DND-41 (cell line): ENCODE data around the gene SLAIN2.

Source experiments
- ATAC-seq: fragments of 200-7000 bp; cut with Tn5 transposase; 3 replicates; pipeline ENCODE4 v1.9.1; 2021; ENCODE audit warnings: low read depth; ENCODE audit not compliant: insufficient read depth
- DNase-seq: peaks from one replicate; pipeline ENCODE4 v3.0.0-alpha.2; 2020
- H2AFZ ChIP-seq: 2 replicates; pipeline ENCODE4 v1.6.0; 2012; ENCODE audit warnings: low read depth, low read length
- H3K27ac ChIP-seq: 2 replicates; pipeline ENCODE4 v1.5.1; 2012; ENCODE audit warnings: low read length, inconsistent platforms
- H3K27me3 ChIP-seq: fragments of 200-600 bp; sonication (generic); 2 replicates; pipeline ENCODE4 v1.6.0; 2012; ENCODE audit warnings: low read length, mild to moderate bottlenecking, inconsistent platforms; ENCODE audit not compliant: insufficient read depth, poor library complexity
- H3K36me3 ChIP-seq: 2 replicates; pipeline ENCODE4 v1.5.1; 2012; ENCODE audit warnings: low read length, inconsistent platforms; ENCODE audit not compliant: insufficient read depth
- H3K4me1 ChIP-seq: 2 replicates; pipeline ENCODE4 v1.5.1; 2012; ENCODE audit warnings: mild to moderate bottlenecking, low read length; ENCODE audit not compliant: insufficient read depth
- H3K4me2 ChIP-seq: 2 replicates; pipeline ENCODE4 v1.6.0; 2012; ENCODE audit warnings: mild to moderate bottlenecking, moderate library complexity, low read length, inconsistent platforms; ENCODE audit not compliant: insufficient read depth
- H3K4me3 ChIP-seq, 2 experiments: fragments of 200-600 bp in 1 of 2; shearing (Covaris generic) in 1 of 2; 2 replicates each; pipeline ENCODE4 v1.5.1; 2012 to 2016; ENCODE audit warnings: inconsistent platforms in 2 of 2, low read length in 2 of 2, mild to moderate bottlenecking in 2 of 2, low read depth in 1 of 2, moderate library complexity in 1 of 2
- H3K79me2 ChIP-seq: 2 replicates; pipeline ENCODE4 v1.6.0; 2012; ENCODE audit warnings: low read length, inconsistent platforms; ENCODE audit not compliant: insufficient read depth
- H3K9ac ChIP-seq: 2 replicates; pipeline ENCODE4 v1.6.0; 2012; ENCODE audit warnings: low read depth, mild to moderate bottlenecking, inconsistent platforms, low read length, moderate library complexity
- H3K9me3 ChIP-seq: 2 replicates; pipeline ENCODE4 v1.5.1; 2012; ENCODE audit warnings: low read length, moderate library complexity, mild to moderate bottlenecking, inconsistent platforms; ENCODE audit not compliant: insufficient read depth, severe bottlenecking
- H4K20me1 ChIP-seq: 2 replicates; pipeline ENCODE4 v1.6.0; 2012; ENCODE audit warnings: low read length; ENCODE audit not compliant: insufficient read depth
- EZH2 ChIP-seq: IDR thresholded peaks from 3 replicates; pipeline ENCODE4 v1.6.1; 2012; ENCODE audit warnings: borderline replicate concordance, low read depth, mild to moderate bottlenecking, moderate library complexity, low read length, inconsistent platforms; ENCODE audit not compliant: severe bottlenecking
- TF ChIP-seq, protein P1 (sequence below): IDR thresholded peaks from 2 replicates; pipeline ENCODE4 v1.5.1; 2012; ENCODE audit warnings: borderline replicate concordance, low read length, moderate library complexity, mild to moderate bottlenecking; ENCODE audit not compliant: poor library complexity, severe bottlenecking; ENCODE audit errors: extremely low read depth

Gene SLAIN2

DNA sequence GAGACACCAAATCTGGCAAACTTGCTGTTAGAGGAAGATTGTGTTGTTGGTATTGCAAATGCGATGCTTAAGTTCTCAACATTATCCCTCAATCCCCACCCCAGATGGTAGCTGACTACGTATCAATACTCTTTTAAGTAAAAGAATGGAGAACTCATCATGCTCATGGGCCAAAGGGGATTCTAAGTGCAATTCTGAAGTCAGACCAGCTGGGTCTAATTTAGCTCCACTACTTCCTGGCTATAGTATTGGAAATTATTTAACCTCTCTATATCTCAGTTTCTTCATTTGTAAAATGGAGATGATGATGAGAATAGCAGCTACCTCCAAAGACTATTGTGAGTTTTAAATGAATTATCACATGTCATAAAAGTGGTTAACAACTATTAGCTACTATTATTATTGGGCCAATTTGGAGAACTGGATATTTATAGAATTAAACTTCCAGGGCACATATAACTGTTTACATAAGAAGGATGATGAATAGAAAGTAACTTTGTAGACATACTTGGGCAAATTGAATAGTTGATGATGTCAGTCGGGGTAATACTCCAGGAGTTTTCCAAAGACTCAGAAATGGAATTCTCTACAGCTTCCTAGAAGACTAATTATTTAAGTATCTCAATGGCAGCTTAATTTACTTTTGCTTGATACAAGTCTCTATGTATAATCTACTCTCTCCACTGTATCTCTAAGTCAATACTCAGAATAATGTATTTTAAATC, 5.0 kb upstream of the SLAIN2 start:
- H3K9me3 ChIP-seq: no peaks in the 10 kb centered on the region
- H3K36me3 ChIP-seq: no peaks in the 10 kb centered on the region
- no peak for DNase-seq
- H3K4me1 ChIP-seq: peaks cover 10% of the 10 kb centered on the region
- H3K27ac ChIP-seq: no peak overlapping the region
- H3K9ac ChIP-seq: no peak overlapping the region
- no peak overlapping the region for H2AFZ ChIP-seq
- no peaks in the 10 kb centered on the region for H3K79me2 ChIP-seq
- H3K4me2 ChIP-seq: no peak overlapping the region
- ATAC-seq: no peak
- TF ChIP-seq, protein P1, sequence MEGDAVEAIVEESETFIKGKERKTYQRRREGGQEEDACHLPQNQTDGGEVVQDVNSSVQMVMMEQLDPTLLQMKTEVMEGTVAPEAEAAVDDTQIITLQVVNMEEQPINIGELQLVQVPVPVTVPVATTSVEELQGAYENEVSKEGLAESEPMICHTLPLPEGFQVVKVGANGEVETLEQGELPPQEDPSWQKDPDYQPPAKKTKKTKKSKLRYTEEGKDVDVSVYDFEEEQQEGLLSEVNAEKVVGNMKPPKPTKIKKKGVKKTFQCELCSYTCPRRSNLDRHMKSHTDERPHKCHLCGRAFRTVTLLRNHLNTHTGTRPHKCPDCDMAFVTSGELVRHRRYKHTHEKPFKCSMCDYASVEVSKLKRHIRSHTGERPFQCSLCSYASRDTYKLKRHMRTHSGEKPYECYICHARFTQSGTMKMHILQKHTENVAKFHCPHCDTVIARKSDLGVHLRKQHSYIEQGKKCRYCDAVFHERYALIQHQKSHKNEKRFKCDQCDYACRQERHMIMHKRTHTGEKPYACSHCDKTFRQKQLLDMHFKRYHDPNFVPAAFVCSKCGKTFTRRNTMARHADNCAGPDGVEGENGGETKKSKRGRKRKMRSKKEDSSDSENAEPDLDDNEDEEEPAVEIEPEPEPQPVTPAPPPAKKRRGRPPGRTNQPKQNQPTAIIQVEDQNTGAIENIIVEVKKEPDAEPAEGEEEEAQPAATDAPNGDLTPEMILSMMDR: no peak
- no peak for TF ChIP-seq EZH2
- no peaks in the 10 kb centered on the region for H4K20me1 ChIP-seq
- H3K27me3 ChIP-seq: no peaks in the 10 kb centered on the region
- H3K4me3 ChIP-seq: no peak overlapping the region

DNA sequence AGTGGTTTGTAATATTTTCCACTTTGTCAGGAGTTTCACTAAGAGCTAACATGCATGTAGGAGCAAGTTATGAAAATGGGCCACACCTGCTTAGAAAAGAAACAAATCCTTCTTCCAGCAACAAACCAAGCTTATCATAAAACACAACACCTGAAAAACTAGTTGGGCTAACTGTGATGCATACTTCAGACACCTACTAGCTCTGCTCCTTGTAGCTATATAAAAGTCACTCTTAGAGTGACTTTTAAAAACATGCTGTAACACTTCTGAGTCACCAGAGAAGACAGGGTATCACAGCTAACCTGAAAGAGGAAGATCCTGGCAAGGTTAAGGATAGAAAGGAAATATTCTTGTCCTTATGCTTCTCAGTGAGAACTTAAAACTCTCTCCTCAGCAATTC, 3.6 kb upstream of the SLAIN2 start:
- Histone ChIP-seq H3K79me2 (peaks cover 13% of the 10 kb centered on the region), H4K20me1 (peaks cover 5% of the 10 kb centered on the region; the same call in 1 of the 2 replicates), H2AFZ (no peak overlapping the region), H3K4me3 (no peak overlapping the region), H3K9me3 (no peaks in the 10 kb centered on the region), H3K4me1 (peaks cover 11% of the 10 kb centered on the region), H3K27ac (no peak overlapping the region), H3K36me3 (no peaks in the 10 kb centered on the region), H3K4me2 (no peak overlapping the region), H3K27me3 (no peaks in the 10 kb centered on the region), H3K9ac (no peak overlapping the region)
- DNase-seq (no peak), ATAC-seq (no peak)
- TF ChIP-seq, protein P1: no peak
- no peak for TF ChIP-seq EZH2

GRCh38 chr4:48339642-48340041, 1.7 kb upstream of the SLAIN2 start:
- H3K4me3 ChIP-seq: no peak overlapping the region
- TF ChIP-seq, protein P1: no peak
- no peak for TF ChIP-seq EZH2
- H3K27me3 ChIP-seq: no peaks in the 10 kb centered on the region
- H3K27ac ChIP-seq: no peak overlapping the region
- H3K9me3 ChIP-seq: no peaks in the 10 kb centered on the region
- peak overlapping the region; percentile 88; the same call in 1 of the 2 replicates for H2AFZ ChIP-seq
- H3K4me1 ChIP-seq: peaks cover 29% of the 10 kb centered on the region
- H3K36me3 ChIP-seq: no peaks in the 10 kb centered on the region
- peak overlapping the region; percentile 69; the same call in 1 of the 2 replicates for H3K4me2 ChIP-seq
- peaks cover 32% of the 10 kb centered on the region for H3K79me2 ChIP-seq
- H3K9ac ChIP-seq: no peak overlapping the region
- ATAC-seq (no peak), DNase-seq (no peak)
- peaks cover 23% of the 10 kb centered on the region; the same call in 1 of the 2 replicates for H4K20me1 ChIP-seq
